ENCODE results near the gene CST7.

CST7 gene

GRCh38 chr20:24985802-24986201 is 36.7 kb downstream of the CST7 start:
- no peaks in the 10 kb centered on the region for H3K27me3 ChIP-seq (ENCODE audit: control insufficient read depth, insufficient read depth, low read length, poor library complexity, severe bottlenecking)
- H3K27ac ChIP-seq (ENCODE audit: insufficient read depth, low read depth, low read length, poor library complexity, severe bottlenecking): no peak overlapping the region
- WGBS, 2 experiments: 83% methylated on average over 6 of the region's 6 CpGs
- no peaks in the 10 kb centered on the region for H3K9me3 ChIP-seq (ENCODE audit: control insufficient read depth, low read length)
- no peak overlapping the region for H3K4me3 ChIP-seq (ENCODE audit: insufficient read depth, low read depth, low read length)
- no peaks in the 10 kb centered on the region for H3K4me1 ChIP-seq (ENCODE audit: control insufficient read depth, insufficient read depth, low read length)
- H3K36me3 ChIP-seq (ENCODE audit: control insufficient read depth, insufficient read depth, low read length): no peaks in the 10 kb centered on the region

GRCh38 chr20:24986436-24987015 is 37.5 kb downstream of the CST7 start:
- H3K27ac ChIP-seq (ENCODE audit: insufficient read depth, low read depth, low read length, poor library complexity, severe bottlenecking): no peak overlapping the region
- H3K27me3 ChIP-seq (ENCODE audit: control insufficient read depth, insufficient read depth, low read length, poor library complexity, severe bottlenecking): no peaks in the 10 kb centered on the region
- peaks cover 6% of the 10 kb centered on the region for H3K4me1 ChIP-seq (ENCODE audit: control insufficient read depth, insufficient read depth, low read length)
- H3K4me3 ChIP-seq (ENCODE audit: insufficient read depth, low read depth, low read length): no peak overlapping the region
- no peaks in the 10 kb centered on the region for H3K9me3 ChIP-seq (ENCODE audit: control insufficient read depth, low read length)
- no peaks in the 10 kb centered on the region for H3K36me3 ChIP-seq (ENCODE audit: control insufficient read depth, insufficient read depth, low read length)
- WGBS, 2 experiments: 93 to 96% methylated on average over 7 of the region's 7 CpGs

GRCh38 chr20:24987244-24987643 is 38.2 kb downstream of the CST7 start:
- WGBS, 2 experiments: 93 to 98% methylated on average over 2 of the region's 2 CpGs
- H3K27me3 ChIP-seq (ENCODE audit: control insufficient read depth, insufficient read depth, low read length, poor library complexity, severe bottlenecking): no peaks in the 10 kb centered on the region
- no peak overlapping the region for H3K27ac ChIP-seq (ENCODE audit: insufficient read depth, low read depth, low read length, poor library complexity, severe bottlenecking)
- no peaks in the 10 kb centered on the region for H3K36me3 ChIP-seq (ENCODE audit: control insufficient read depth, insufficient read depth, low read length)
- no peaks in the 10 kb centered on the region for H3K9me3 ChIP-seq (ENCODE audit: control insufficient read depth, low read length)
- peaks cover 7% of the 10 kb centered on the region for H3K4me1 ChIP-seq (ENCODE audit: control insufficient read depth, insufficient read depth, low read length)
- H3K4me3 ChIP-seq (ENCODE audit: insufficient read depth, low read depth, low read length): no peak overlapping the region

GRCh38 chr20:24987873-24988835 is 39.1 kb downstream of the CST7 start:
- Histone ChIP-seq H3K4me1 (ENCODE audit: control insufficient read depth, insufficient read depth, low read length) (peaks cover 7% of the 10 kb centered on the region), H3K27me3 (ENCODE audit: control insufficient read depth, insufficient read depth, low read length, poor library complexity, severe bottlenecking) (no peaks in the 10 kb centered on the region), H3K9me3 (ENCODE audit: control insufficient read depth, low read length) (no peaks in the 10 kb centered on the region), H3K4me3 (ENCODE audit: insufficient read depth, low read depth, low read length) (no peak overlapping the region), H3K27ac (ENCODE audit: insufficient read depth, low read depth, low read length, poor library complexity, severe bottlenecking) (no peak overlapping the region), H3K36me3 (ENCODE audit: control insufficient read depth, insufficient read depth, low read length) (no peaks in the 10 kb centered on the region)
- 92 to 93% methylated on average over 7 of the region's 7 CpGs for WGBS, 2 experiments

GRCh38 chr20:24989162-24989561 is 40.1 kb downstream of the CST7 start:
- Histone ChIP-seq H3K27me3 (ENCODE audit: control insufficient read depth, insufficient read depth, low read length, poor library complexity, severe bottlenecking) (no peaks in the 10 kb centered on the region), H3K27ac (ENCODE audit: insufficient read depth, low read depth, low read length, poor library complexity, severe bottlenecking) (no peak overlapping the region), H3K4me1 (ENCODE audit: control insufficient read depth, insufficient read depth, low read length) (peaks cover 7% of the 10 kb centered on the region), H3K9me3 (ENCODE audit: control insufficient read depth, low read length) (no peaks in the 10 kb centered on the region), H3K4me3 (ENCODE audit: insufficient read depth, low read depth, low read length) (no peak overlapping the region), H3K36me3 (ENCODE audit: control insufficient read depth, insufficient read depth, low read length) (no peaks in the 10 kb centered on the region)
- WGBS, 2 experiments: 93 to 95% methylated on average over 3 of the region's 3 CpGs

- Histone ChIP-seq H3K36me3 (ENCODE audit: control insufficient read depth, insufficient read depth, low read length) (no peaks in the 10 kb centered on the region), H3K9me3 (ENCODE audit: control insufficient read depth, low read length) (no peaks in the 10 kb centered on the region), H3K27ac (ENCODE audit: insufficient read depth, low read depth, low read length, poor library complexity, severe bottlenecking) (no peak overlapping the region), H3K4me3 (ENCODE audit: insufficient read depth, low read depth, low read length) (no peak overlapping the region), H3K4me1 (ENCODE audit: control insufficient read depth, insufficient read depth, low read length) (peaks cover 7% of the 10 kb centered on the region), H3K27me3 (ENCODE audit: control insufficient read depth, insufficient read depth, low read length, poor library complexity, severe bottlenecking) (no peaks in the 10 kb centered on the region)
- 64 to 80% methylated on average over 1 to 2 of the region's 2 CpGs for WGBS, 2 experiments
Measured at GRCh38 chr20:24990810-24991252, 41.8 kb downstream of the CST7 start.

GRCh38 chr20:24991897-24992486 is 42.9 kb downstream of the CST7 start:
- WGBS, 2 experiments: 1 to 2% methylated on average over 36 of the region's 36 CpGs
- peak overlapping the region; percentile 82 for H3K4me3 ChIP-seq (ENCODE audit: insufficient read depth, low read depth, low read length)
- no peaks in the 10 kb centered on the region for H3K27me3 ChIP-seq (ENCODE audit: control insufficient read depth, insufficient read depth, low read length, poor library complexity, severe bottlenecking)
- no peaks in the 10 kb centered on the region for H3K36me3 ChIP-seq (ENCODE audit: control insufficient read depth, insufficient read depth, low read length)
- no peaks in the 10 kb centered on the region for H3K9me3 ChIP-seq (ENCODE audit: control insufficient read depth, low read length)
- peaks cover 7% of the 10 kb centered on the region for H3K4me1 ChIP-seq (ENCODE audit: control insufficient read depth, insufficient read depth, low read length)
- H3K27ac ChIP-seq (ENCODE audit: insufficient read depth, low read depth, low read length, poor library complexity, severe bottlenecking): no peak overlapping the region

GRCh38 chr20:24992487-24993205 is 43.6 kb downstream of the CST7 start, which contains the start of gene APMAP:
APMAP (minus strand) TSS chr20:24992751; CDS start chr20:24992688, 63 bp downstream.
- 1% methylated on average over 69 of the region's 69 CpGs for WGBS, 2 experiments
- Histone ChIP-seq H3K4me1 (ENCODE audit: control insufficient read depth, insufficient read depth, low read length) (peaks cover 7% of the 10 kb centered on the region), H3K27ac (ENCODE audit: insufficient read depth, low read depth, low read length, poor library complexity, severe bottlenecking) (no peak within 1 kb of the TSS), H3K36me3 (ENCODE audit: control insufficient read depth, insufficient read depth, low read length) (no peaks in the 10 kb centered on the region), H3K9me3 (ENCODE audit: control insufficient read depth, low read length) (no peaks in the 10 kb centered on the region), H3K27me3 (ENCODE audit: control insufficient read depth, insufficient read depth, low read length, poor library complexity, severe bottlenecking) (peaks cover 3% of the 10 kb centered on the region), H3K4me3 (ENCODE audit: insufficient read depth, low read depth, low read length) (peak within 1 kb of the TSS; percentile 82)

- H3K9me3 ChIP-seq (ENCODE audit: control insufficient read depth, low read length): no peaks in the 10 kb centered on the region
- H3K36me3 ChIP-seq (ENCODE audit: control insufficient read depth, insufficient read depth, low read length): no peaks in the 10 kb centered on the region
- H3K4me1 ChIP-seq (ENCODE audit: control insufficient read depth, insufficient read depth, low read length): peaks cover 7% of the 10 kb centered on the region
- H3K4me3 ChIP-seq (ENCODE audit: insufficient read depth, low read depth, low read length): peak overlapping the region; percentile 82
- no peak overlapping the region for H3K27ac ChIP-seq (ENCODE audit: insufficient read depth, low read depth, low read length, poor library complexity, severe bottlenecking)
- 86 to 88% methylated on average over 9 of the region's 9 CpGs for WGBS, 2 experiments
- H3K27me3 ChIP-seq (ENCODE audit: control insufficient read depth, insufficient read depth, low read length, poor library complexity, severe bottlenecking): peaks cover 11% of the 10 kb centered on the region
Measured at GRCh38 chr20:24993337-24994185, 44.5 kb downstream of the CST7 start.
